ENCODE results near the gene KAZN. TPM values are rescaled to one million over a fixed set of nuclear protein-coding genes. Genes with fewer than 3 reads are reported as not detected.

Gene KAZN
- total and polyA plus RNA-seq, 3 donors from 2014 or later: 12.1 to 14.6 (median 13.8) TPM

DNA sequence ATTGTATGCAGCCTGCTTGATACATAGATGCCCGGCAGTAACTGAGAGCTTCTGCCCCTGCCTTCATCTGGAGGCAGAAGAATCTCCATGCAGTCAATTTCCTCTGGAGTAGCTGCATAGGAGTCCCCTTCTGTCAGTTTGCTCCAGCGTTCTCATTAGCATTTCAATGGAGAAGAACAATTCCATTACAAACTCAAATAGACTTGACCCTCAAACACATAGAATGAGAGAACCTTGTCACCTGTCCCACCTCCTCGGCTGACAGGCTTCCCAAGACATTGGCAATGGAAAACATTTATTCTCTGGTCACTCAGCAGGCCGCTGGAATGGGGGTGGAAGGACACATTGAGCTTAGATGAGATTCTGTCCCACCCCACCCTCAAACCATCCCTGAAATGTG lies 509.4 kb downstream of the KAZN start:
- no peaks in the 10 kb centered on the region for H3K36me3 ChIP-seq (ENCODE audit: low read depth, missing control alignments)
- no peaks in the 10 kb centered on the region for H3K4me1 ChIP-seq
- 65 to 88% methylated on average over 4 of the region's 4 CpGs for whole genome bisulfite sequencing, 2 donors
- no peak for DNase-seq
- no peak for TF ChIP-seq POLR2A (IDR thresholded peaks at IDR 0.05)
- TF ChIP-seq, protein P1, sequence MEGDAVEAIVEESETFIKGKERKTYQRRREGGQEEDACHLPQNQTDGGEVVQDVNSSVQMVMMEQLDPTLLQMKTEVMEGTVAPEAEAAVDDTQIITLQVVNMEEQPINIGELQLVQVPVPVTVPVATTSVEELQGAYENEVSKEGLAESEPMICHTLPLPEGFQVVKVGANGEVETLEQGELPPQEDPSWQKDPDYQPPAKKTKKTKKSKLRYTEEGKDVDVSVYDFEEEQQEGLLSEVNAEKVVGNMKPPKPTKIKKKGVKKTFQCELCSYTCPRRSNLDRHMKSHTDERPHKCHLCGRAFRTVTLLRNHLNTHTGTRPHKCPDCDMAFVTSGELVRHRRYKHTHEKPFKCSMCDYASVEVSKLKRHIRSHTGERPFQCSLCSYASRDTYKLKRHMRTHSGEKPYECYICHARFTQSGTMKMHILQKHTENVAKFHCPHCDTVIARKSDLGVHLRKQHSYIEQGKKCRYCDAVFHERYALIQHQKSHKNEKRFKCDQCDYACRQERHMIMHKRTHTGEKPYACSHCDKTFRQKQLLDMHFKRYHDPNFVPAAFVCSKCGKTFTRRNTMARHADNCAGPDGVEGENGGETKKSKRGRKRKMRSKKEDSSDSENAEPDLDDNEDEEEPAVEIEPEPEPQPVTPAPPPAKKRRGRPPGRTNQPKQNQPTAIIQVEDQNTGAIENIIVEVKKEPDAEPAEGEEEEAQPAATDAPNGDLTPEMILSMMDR (IDR thresholded peaks at IDR 0.05): no peak
- H3K9me3 ChIP-seq: no peaks in the 10 kb centered on the region
- H3K4me3 ChIP-seq: no peak overlapping the region
- no peaks in the 10 kb centered on the region for H3K27me3 ChIP-seq
- H3K27ac ChIP-seq: no peak overlapping the region
- intact Hi-C loops (cut with DNase I; ENCODE audit: low total_unique reads): no loop called here

DNA sequence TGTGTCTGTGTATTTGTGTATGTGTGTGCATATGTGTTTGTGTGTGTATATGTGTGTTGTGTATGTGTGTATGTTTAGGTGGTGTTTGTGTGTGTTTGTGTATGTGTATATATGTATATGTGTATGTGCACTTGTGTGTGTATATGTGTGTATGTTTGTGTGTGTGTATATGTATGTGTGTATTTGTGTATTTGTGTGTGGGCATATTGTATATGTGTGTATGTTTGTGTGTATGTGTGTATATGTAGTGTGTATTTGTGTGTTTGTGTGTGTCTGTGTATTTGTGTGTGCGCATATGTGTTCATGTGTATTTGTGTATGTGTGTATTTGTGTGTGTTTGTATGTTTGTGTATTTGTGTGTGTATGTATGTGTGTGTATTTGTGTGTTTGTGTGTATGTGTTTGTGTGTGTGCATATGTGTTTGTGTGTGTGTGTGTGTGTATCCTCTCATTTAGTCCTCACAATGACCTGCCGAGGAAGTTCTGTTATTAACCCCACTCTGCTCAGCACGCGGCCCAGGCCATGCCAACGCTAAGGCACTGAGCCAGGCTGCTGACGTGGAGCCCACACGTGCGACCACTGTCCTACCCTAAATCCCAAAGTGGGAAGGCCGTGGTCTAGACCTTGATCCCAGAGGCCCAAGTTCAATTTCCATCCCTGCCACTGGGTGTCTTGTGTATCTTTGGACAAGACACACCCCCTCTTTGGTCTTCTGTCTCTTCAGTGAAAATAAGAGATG lies 511.8 kb downstream of the KAZN start:
- Histone ChIP-seq H3K36me3 (ENCODE audit: low read depth, missing control alignments) (no peaks in the 10 kb centered on the region), H3K9me3 (no peaks in the 10 kb centered on the region), H3K4me1 (no peaks in the 10 kb centered on the region), H3K4me3 (no peak overlapping the region), H3K27me3 (no peaks in the 10 kb centered on the region), H3K27ac (no peak overlapping the region)
- no peak for DNase-seq
- intact Hi-C loops (cut with DNase I; ENCODE audit: low total_unique reads): no loop called here
- 83 to 100% methylated on average over 1 to 9 of the region's 9 CpGs for WGBS, 2 donors
- TF ChIP-seq, protein P1 (IDR thresholded peaks at IDR 0.05): no peak
- TF ChIP-seq POLR2A (IDR thresholded peaks at IDR 0.05): no peak

DNA sequence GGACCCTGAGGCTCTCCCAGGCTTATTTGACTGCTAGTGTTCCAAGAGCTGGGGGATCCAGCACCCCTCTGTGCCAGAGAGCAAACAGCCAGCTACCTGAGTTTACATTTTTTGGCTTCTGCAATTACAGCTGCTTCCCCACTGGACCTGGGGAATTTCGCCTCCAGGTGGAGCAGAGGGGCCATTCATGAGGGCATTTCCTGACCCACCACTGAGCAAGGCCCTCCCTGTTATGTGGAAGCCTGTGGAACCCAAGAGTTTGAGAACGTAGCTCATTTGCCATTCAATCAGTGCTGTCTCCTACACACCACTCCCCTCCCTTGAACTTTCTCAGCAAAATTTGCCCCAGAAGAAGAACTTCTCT lies 512.4 kb downstream of the KAZN start:
- H3K4me1 ChIP-seq: no peaks in the 10 kb centered on the region
- H3K36me3 ChIP-seq (ENCODE audit: low read depth, missing control alignments): no peaks in the 10 kb centered on the region
- no peak for TF ChIP-seq POLR2A (IDR thresholded peaks at IDR 0.05)
- TF ChIP-seq, protein P1 (IDR thresholded peaks at IDR 0.05): no peak
- no peak overlapping the region for H3K27ac ChIP-seq
- H3K27me3 ChIP-seq: no peaks in the 10 kb centered on the region
- H3K4me3 ChIP-seq: no peak overlapping the region
- intact Hi-C loops (cut with DNase I; ENCODE audit: low total_unique reads): no loop called here
- DNase-seq: no peak
- H3K9me3 ChIP-seq: no peaks in the 10 kb centered on the region
- 90 to 97% methylated on average over 2 of the region's 2 CpGs for WGBS, 2 donors

DNA sequence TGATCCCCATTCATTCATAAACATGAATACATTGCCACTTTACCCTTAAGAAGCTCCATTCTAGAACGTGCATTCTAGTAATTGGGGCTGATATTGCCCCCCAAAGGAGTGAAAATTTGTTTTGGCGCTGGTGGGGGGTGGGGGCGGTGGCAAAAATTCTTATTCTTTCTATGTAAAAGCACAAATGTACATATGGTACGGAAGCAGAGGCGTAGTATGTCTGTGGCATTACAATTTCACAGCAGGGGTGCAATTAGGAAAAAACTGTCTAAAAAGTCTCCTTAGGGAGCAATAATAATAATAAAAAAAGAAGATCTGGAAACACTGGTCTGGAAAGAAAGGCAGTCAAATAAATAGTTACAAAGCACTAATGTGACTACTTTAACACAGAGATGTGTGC lies 514.7 kb downstream of the KAZN start:
- 89 to 96% methylated on average over 5 of the region's 5 CpGs for WGBS, 2 donors
- no peak for TF ChIP-seq POLR2A (IDR thresholded peaks at IDR 0.05)
- TF ChIP-seq, protein P1 (IDR thresholded peaks at IDR 0.05): no peak
- intact Hi-C loops (cut with DNase I; ENCODE audit: low total_unique reads): no loop called here
- Histone ChIP-seq H3K4me1 (peaks cover 15% of the 10 kb centered on the region), H3K4me3 (no peak overlapping the region), H3K27ac (no peak overlapping the region), H3K36me3 (ENCODE audit: low read depth, missing control alignments) (no peaks in the 10 kb centered on the region), H3K27me3 (no peaks in the 10 kb centered on the region), H3K9me3 (no peaks in the 10 kb centered on the region)
- DNase-seq: no peak

DNA sequence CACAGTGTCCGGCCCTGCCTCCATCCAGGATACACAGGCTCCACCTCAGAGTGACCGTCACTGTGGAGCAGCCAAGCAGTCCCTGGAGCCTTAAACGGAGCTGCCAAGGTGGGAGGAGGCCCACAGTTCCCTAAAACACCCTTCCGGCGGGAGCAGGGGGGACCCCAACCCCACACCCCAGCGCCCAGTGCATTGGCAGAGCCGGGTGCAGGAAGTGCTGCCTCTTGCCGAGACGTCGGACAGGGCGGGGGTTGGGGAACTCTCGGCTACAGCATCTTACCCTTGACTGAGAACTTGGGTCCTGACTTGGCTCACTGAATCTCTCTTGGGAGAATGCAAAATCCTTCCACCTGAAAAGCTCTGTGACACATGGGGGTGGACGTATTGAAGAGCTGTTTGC lies 516.4 kb downstream of the KAZN start:
- H3K4me1 ChIP-seq: peaks cover 15% of the 10 kb centered on the region
- H3K4me3 ChIP-seq: no peak overlapping the region
- no peak for DNase-seq
- intact Hi-C loops (cut with DNase I; ENCODE audit: low total_unique reads): no loop called here
- no peaks in the 10 kb centered on the region for H3K36me3 ChIP-seq (ENCODE audit: low read depth, missing control alignments)
- TF ChIP-seq, protein P1 (IDR thresholded peaks at IDR 0.05): no peak
- no peak for TF ChIP-seq POLR2A (IDR thresholded peaks at IDR 0.05)
- no peaks in the 10 kb centered on the region for H3K9me3 ChIP-seq
- H3K27ac ChIP-seq: no peak overlapping the region
- no peaks in the 10 kb centered on the region for H3K27me3 ChIP-seq
- 94 to 98% methylated on average over 10 to 13 of the region's 13 CpGs for WGBS, 2 donors

Data from testis (tissue), 3 donors.